OCI-LY7 (cell line): ENCODE data around the gene CHRNA4. TPM values are rescaled to one million over a fixed set of nuclear protein-coding genes. Genes with fewer than 3 reads are reported as not detected.

Experiments
- BruUV-seq: library from RNA; stranded (reverse); fragments of 400-500 nt; replicated peaks from 2 replicates; lab custom pipeline; 2021; lab: Mats Ljungman, UMichigan
- CTCF ChIA-PET: fragments of 300-600 bp; sonication (Branson Sonifier 250); formaldehyde crosslinking; loops from one replicate; lab custom pipeline; 2022; ENCODE audit warnings: antibody characterized with exemption; ENCODE audit not compliant: unreplicated experiment; lab: Charles Lee
- POLR2A ChIA-PET: fragments of 300-600 bp; sonication (Branson Sonifier 250); formaldehyde crosslinking; loops from one replicate; lab custom pipeline; 2022; ENCODE audit warnings: antibody characterized with exemption; lab: Charles Lee
- DNase-seq: peaks from one replicate; pipeline ENCODE4 v3.0.0-alpha.2; 2015; ENCODE audit warnings: low spot score
- H2AFZ ChIP-seq: fragments of 200-600 bp; sonication (generic), shearing (Covaris generic); 2 replicates; pipeline ENCODE4 v1.6.1; 2014; ENCODE audit warnings: mild to moderate bottlenecking, antibody characterized with exemption, low read length, moderate library complexity
- H3K27ac ChIP-seq: fragments of 200-600 bp; sonication (generic); 2 replicates; pipeline ENCODE4 v1.5.1; 2014; ENCODE audit warnings: mixed run types, low read depth, mild to moderate bottlenecking, moderate library complexity, low read length, inconsistent platforms; ENCODE audit not compliant: poor library complexity, severe bottlenecking
- H3K36me3 ChIP-seq: fragments of 200-600 bp; sonication (generic); 2 replicates; pipeline ENCODE4 v1.6.1; 2014; ENCODE audit warnings: mild to moderate bottlenecking, antibody characterized with exemption, low read length, moderate library complexity, mixed read lengths; ENCODE audit not compliant: insufficient read depth
- H3K4me1 ChIP-seq: fragments of 200-600 bp; sonication (generic); 2 replicates; pipeline ENCODE4 v1.5.1; 2014; ENCODE audit warnings: mild to moderate bottlenecking, low read length; ENCODE audit not compliant: insufficient read depth, poor library complexity, severe bottlenecking
- H3K4me2 ChIP-seq: fragments of 200-600 bp; sonication (generic); 2 replicates; pipeline ENCODE4 v1.6.1; 2014; ENCODE audit warnings: mild to moderate bottlenecking, low read length
- H3K4me3 ChIP-seq: fragments of 200-600 bp; sonication (generic); 2 replicates; pipeline ENCODE4 v1.5.1; 2014; ENCODE audit warnings: mild to moderate bottlenecking, low read depth, low read length; ENCODE audit not compliant: poor library complexity, severe bottlenecking
- H3K79me2 ChIP-seq: fragments of 200-600 bp; sonication (generic); 2 replicates; pipeline ENCODE4 v1.6.1; 2016; ENCODE audit warnings: low read depth, mild to moderate bottlenecking, low read length, moderate library complexity, mixed read lengths; ENCODE audit not compliant: insufficient read depth
- H3K9me2 ChIP-seq: fragments of 200-600 bp; sonication (generic); 2 replicates; pipeline ENCODE4 v1.6.1; 2016; ENCODE audit warnings: mild to moderate bottlenecking, low read length, mixed read lengths; ENCODE audit not compliant: insufficient read depth
- H3K9me3 ChIP-seq: fragments of 200-600 bp; sonication (generic); 2 replicates; pipeline ENCODE4 v1.6.1; 2014; ENCODE audit warnings: mild to moderate bottlenecking, mixed run types, low read length, mixed read lengths
- H4K20me1 ChIP-seq: fragments of 200-600 bp; sonication (generic); 2 replicates; pipeline ENCODE4 v1.6.1; 2014; ENCODE audit warnings: mild to moderate bottlenecking, antibody characterized with exemption, low read length, moderate library complexity, mixed read lengths; ENCODE audit not compliant: insufficient read depth
- CTCF ChIP-seq: fragments of 200-600 bp; sonication (generic); conservative IDR thresholded peaks from 2 replicates; pipeline ENCODE4 v1.5.1; 2014; ENCODE audit warnings: mild to moderate bottlenecking, antibody characterized with exemption, low read length, moderate library complexity, mixed read lengths
- EZH2phosphoT487 ChIP-seq: fragments of 200-600 bp; sonication (generic); IDR thresholded peaks from 2 replicates; pipeline ENCODE4 v1.6.1; 2018; ENCODE audit warnings: low read depth, borderline replicate concordance, mild to moderate bottlenecking, mixed run types, antibody characterized with exemption, low read length, moderate library complexity, mixed read lengths
- intact Hi-C: fragments of 100-400 bp; cut with micrococcal nuclease; formaldehyde crosslinking; loops from one replicate; pipeline ENCODE4 v1.10.0; 2022; ENCODE audit not compliant: unreplicated experiment
- total RNA-seq, 2 experiments: library from RNA; depleted of rRNA in 1 of 2; stranded (reverse); fragments of >200 nt in 1 of 2; shearing (Covaris generic) in 1 of 2; gene quantifications; 2 replicates each; pipeline ENCODE4 v1.2.3, GENCODE V29; 2014 to 2022

Gene CHRNA4
- total RNA-seq, 2 experiments from 2014 or later, result not detected

- DNase-seq, result no peak
- no TSS peak for BruUV-seq
These were observed 42.6 kb downstream of the CHRNA4 start for GRCh38 chr20:63318391-63319163.

GRCh38 chr20:63317601-63318291 is 43.4 kb downstream of the CHRNA4 start:
- Histone ChIP-seq H3K9me3 (no peaks in the 10 kb centered on the region), H3K4me3 (no peak overlapping the region), H3K36me3 (no peaks in the 10 kb centered on the region), H4K20me1 (no peaks in the 10 kb centered on the region), H3K27ac (no peak overlapping the region), H3K4me2 (no peak overlapping the region), H2AFZ (no peak overlapping the region), H3K4me1 (no peaks in the 10 kb centered on the region), H3K9me2 (no peaks in the 10 kb centered on the region), H3K79me2 (no peaks in the 10 kb centered on the region)
- ChIA-PET POLR2A (no interaction called here), CTCF (interaction anchor here (0.6 kb wide), 1 partner anchor 293 kb away, joined by 5 read pairs; no protein-coding TSS in a partner anchor)
- intact Hi-C loops, result no loop called here
- BruUV-seq, result no TSS peak
- DNase-seq, result no peak
- TF ChIP-seq EZH2phosphoT487, result no peak
- TF ChIP-seq CTCF, result no peak

More at GRCh38 chr20:63318391-63319163, 42.6 kb downstream of the CHRNA4 start:
- no peaks in the 10 kb centered on the region for H3K4me1 ChIP-seq
- no peaks in the 10 kb centered on the region for H3K79me2 ChIP-seq
- no peaks in the 10 kb centered on the region for H3K9me3 ChIP-seq
- H3K4me2 ChIP-seq, result no peak overlapping the region
- H3K4me3 ChIP-seq, result no peak overlapping the region
- intact Hi-C loops, result no loop called here
- H2AFZ ChIP-seq, result no peak overlapping the region
- no peak for TF ChIP-seq CTCF
- TF ChIP-seq EZH2phosphoT487, result no peak
- no peaks in the 10 kb centered on the region for H3K36me3 ChIP-seq
- H3K27ac ChIP-seq, result no peak overlapping the region
- ChIA-PET CTCF (no interaction called here), POLR2A (no interaction called here)
- H3K9me2 ChIP-seq, result no peaks in the 10 kb centered on the region
- H4K20me1 ChIP-seq, result no peaks in the 10 kb centered on the region
